ENCODE data around the gene OXLD1.
A peak's percentile ranks its signal among the peaks of the same experiment; 100 is the strongest.

OXLD1 gene

GRCh38 chr17:81688616-81689015 lies 22.2 kb upstream of the OXLD1 start:
- intact Hi-C loops (cut with DNase I; ENCODE audit: low total_unique reads) = no loop called here
- Histone ChIP-seq H3K27ac (no peak overlapping the region), H3K27me3 (no peaks in the 10 kb centered on the region), H3K9me3 (no peaks in the 10 kb centered on the region), H3K4me1 (peaks cover 0 to 26% (median 18%) of the 10 kb centered on the region in 4 donors), H3K4me3 (no peak overlapping the region), H3K36me3 (peaks cover 68 to 83% (median 78%) of the 10 kb centered on the region in 3 donors)
- no peak for DNase-seq
- no peak for TF ChIP-seq CTCF (IDR thresholded peaks at IDR 0.05)

- H3K27ac ChIP-seq = no peak overlapping the region
- intact Hi-C loops (cut with DNase I; ENCODE audit: low total_unique reads) = no loop called here
- TF ChIP-seq CTCF (IDR thresholded peaks at IDR 0.05) = no peak
- no peaks in the 10 kb centered on the region for H3K27me3 ChIP-seq
- no peak for DNase-seq
- peaks cover 0 to 30% (median 20%) of the 10 kb centered on the region in 4 donors for H3K4me1 ChIP-seq
- H3K4me3 ChIP-seq = no peak overlapping the region
- H3K9me3 ChIP-seq = no peaks in the 10 kb centered on the region
- peaks cover 63 to 76% (median 71%) of the 10 kb centered on the region in 3 donors for H3K36me3 ChIP-seq
Measured at GRCh38 chr17:81687770-81688541, 21.6 kb upstream of the OXLD1 start.

GRCh38 chr17:81686614-81687013 lies 20.2 kb upstream of the OXLD1 start:
- peaks cover 0 to 43% (median 31%) of the 10 kb centered on the region in 4 donors for H3K4me1 ChIP-seq
- no peaks in the 10 kb centered on the region for H3K9me3 ChIP-seq
- H3K36me3 ChIP-seq = peaks cover 49 to 63% (median 58%) of the 10 kb centered on the region in 3 donors
- no peak overlapping the region for H3K27ac ChIP-seq
- H3K27me3 ChIP-seq = no peaks in the 10 kb centered on the region
- H3K4me3 ChIP-seq = no peak overlapping the region
- intact Hi-C loops (cut with DNase I; ENCODE audit: low total_unique reads) = no loop called here
- no peak for DNase-seq
- TF ChIP-seq CTCF (IDR thresholded peaks at IDR 0.05) = no peak

- Histone ChIP-seq H3K36me3 (peaks cover 34 to 62% (median 50%) of the 10 kb centered on the region in 3 donors), H3K27me3 (no peaks in the 10 kb centered on the region), H3K4me1 (peaks cover 0 to 46% (median 31%) of the 10 kb centered on the region in 4 donors), H3K4me3 (peak overlapping the region; percentile 92 to 100), H3K9me3 (no peaks in the 10 kb centered on the region), H3K27ac (peak overlapping the region; percentile 83 to 85)
- no peak for TF ChIP-seq CTCF (IDR thresholded peaks at IDR 0.05)
- no peak for DNase-seq
- intact Hi-C loops (cut with DNase I; ENCODE audit: low total_unique reads) = no loop called here
Measured at GRCh38 chr17:81685108-81685507, 18.7 kb upstream of the OXLD1 start.

GRCh38 chr17:81684442-81684911 lies 18.1 kb upstream of the OXLD1 start:
- Histone ChIP-seq H3K4me1 (peaks cover 0 to 46% (median 31%) of the 10 kb centered on the region in 4 donors), H3K4me3 (peak overlapping the region; percentile 92 to 100), H3K9me3 (no peaks in the 10 kb centered on the region), H3K27ac (peak overlapping the region; percentile 83 to 85), H3K27me3 (no peaks in the 10 kb centered on the region), H3K36me3 (peaks cover 30 to 59% (median 44%) of the 10 kb centered on the region in 3 donors)
- no peak for TF ChIP-seq CTCF (IDR thresholded peaks at IDR 0.05)
- DNase-seq = peak in 1 of 2 donors; percentile 41
- intact Hi-C loops (cut with DNase I; ENCODE audit: low total_unique reads) = no loop called here
